WTC11 (cell line): ENCODE measurements around the gene EMC9. TPM values are rescaled to one million over a fixed set of nuclear protein-coding genes. Genes with fewer than 3 reads are reported as not detected.
A peak's percentile ranks its signal among the peaks of the same experiment; 100 is the strongest.

Source experiments
- ATF6 ChIP-seq: sonication (generic); formaldehyde crosslinking; IDR thresholded peaks from 2 replicates; pipeline ENCODE4 v1.8.1; 2023; ENCODE audit warnings: mild to moderate bottlenecking, missing genetic modification reagents
- CTCF ChIP-seq: fragments of 200-600 bp; IDR thresholded peaks from 2 replicates; pipeline ENCODE4 v1.8.0; 2022; ENCODE audit warnings: antibody characterized with exemption
- ELF4 ChIP-seq: sonication (generic); formaldehyde crosslinking; IDR thresholded peaks from 2 replicates; pipeline ENCODE4 v1.8.1; 2022; ENCODE audit warnings: low read depth, mild to moderate bottlenecking, moderate library complexity, missing genetic modification reagents
- FOXJ3 ChIP-seq: sonication (generic); formaldehyde crosslinking; IDR thresholded peaks from 2 replicates; pipeline ENCODE4 v1.9.0; 2021; ENCODE audit warnings: missing genetic modification reagents, mild to moderate bottlenecking, borderline replicate concordance
- GRHL2 ChIP-seq: fragments of 250-450 bp; sonication (Bioruptor Pico); IDR thresholded peaks from 2 replicates; pipeline ENCODE4 v1.8.0; 2022; ENCODE audit warnings: mild to moderate bottlenecking, moderate library complexity; ENCODE audit not compliant: insufficient replicate concordance, severe bottlenecking
- JAZF1 ChIP-seq: fragments of 250-450 bp; sonication (Bioruptor Pico); IDR thresholded peaks from 2 replicates; pipeline ENCODE4 v1.9.0; 2021; ENCODE audit warnings: moderate library complexity, mild to moderate bottlenecking, inconsistent platforms
- JUN ChIP-seq: sonication (generic); formaldehyde crosslinking; IDR thresholded peaks from 2 replicates; pipeline ENCODE4 v1.8.0; 2023; ENCODE audit warnings: mild to moderate bottlenecking, missing genetic modification reagents
- MAX ChIP-seq: sonication (generic); formaldehyde crosslinking; IDR thresholded peaks from 2 replicates; pipeline ENCODE4 v1.8.0; 2022; ENCODE audit warnings: mild to moderate bottlenecking, missing genetic modification reagents
- MXD4 ChIP-seq: fragments of 250-450 bp; sonication (Bioruptor Pico); IDR thresholded peaks from 2 replicates; pipeline ENCODE4 v1.8.0; 2021; ENCODE audit warnings: mild to moderate bottlenecking, moderate library complexity, borderline replicate concordance
- MYBL2 ChIP-seq: sonication (generic); formaldehyde crosslinking; IDR thresholded peaks from 2 replicates; pipeline ENCODE4 v1.8.1; 2023; ENCODE audit warnings: mild to moderate bottlenecking, moderate library complexity, missing genetic modification reagents
- NFE2L1 ChIP-seq: sonication (generic); formaldehyde crosslinking; IDR thresholded peaks from 2 replicates; pipeline ENCODE4 v1.8.1; 2023; ENCODE audit warnings: missing genetic modification reagents
- NR2C2 ChIP-seq: sonication (generic); formaldehyde crosslinking; IDR thresholded peaks from 2 replicates; pipeline ENCODE4 v1.8.0; 2022; ENCODE audit warnings: mild to moderate bottlenecking, missing genetic modification reagents
- RORB ChIP-seq: fragments of 250-450 bp; sonication (Bioruptor Pico); IDR thresholded peaks from 2 replicates; pipeline ENCODE4 v1.9.0; 2021; ENCODE audit warnings: mild to moderate bottlenecking
- TP53 ChIP-seq: sonication (generic); formaldehyde crosslinking; IDR thresholded peaks from 2 replicates; pipeline ENCODE4 v1.8.1; 2023; ENCODE audit warnings: mild to moderate bottlenecking, missing genetic modification reagents
- ZNF423 ChIP-seq: fragments of 250-450 bp; sonication (Bioruptor Pico); IDR thresholded peaks from 2 replicates; pipeline ENCODE4 v2.1.2; 2022; ENCODE audit warnings: mild to moderate bottlenecking, moderate library complexity
- ZNF532 ChIP-seq: fragments of 250-450 bp; sonication (Bioruptor Pico); IDR thresholded peaks from 2 replicates; pipeline ENCODE4 v1.9.0; 2021; ENCODE audit warnings: mild to moderate bottlenecking, borderline replicate concordance
- total RNA-seq: library from RNA; stranded (reverse); gene quantifications from 3 replicates; pipeline ENCODE4 v1.2.3, GENCODE V29; 2021
- TF ChIP-seq, protein P1 (sequence below): fragments of 250-450 bp; sonication (Bioruptor Pico); IDR thresholded peaks from 2 replicates; pipeline ENCODE4 v1.8.0; 2021; ENCODE audit warnings: mild to moderate bottlenecking
- TF ChIP-seq, protein P2 (sequence below): sonication (generic); formaldehyde crosslinking; IDR thresholded peaks from 2 replicates; pipeline ENCODE4 v1.8.0; 2022; ENCODE audit warnings: mild to moderate bottlenecking, missing genetic modification reagents
- TF ChIP-seq, protein P3 (sequence below): fragments of 250-450 bp; sonication (Bioruptor Pico); IDR thresholded peaks from 2 replicates; pipeline ENCODE4 v1.9.0; 2021; ENCODE audit warnings: mild to moderate bottlenecking
- TF ChIP-seq, protein P4 (sequence below): sonication (generic); formaldehyde crosslinking; IDR thresholded peaks from 2 replicates; pipeline ENCODE4 v1.8.0; 2023; ENCODE audit warnings: mild to moderate bottlenecking, missing genetic modification reagents

Gene EMC9
- total RNA-seq, 1 experiment from 2014 or later = 44.4 TPM

DNA sequence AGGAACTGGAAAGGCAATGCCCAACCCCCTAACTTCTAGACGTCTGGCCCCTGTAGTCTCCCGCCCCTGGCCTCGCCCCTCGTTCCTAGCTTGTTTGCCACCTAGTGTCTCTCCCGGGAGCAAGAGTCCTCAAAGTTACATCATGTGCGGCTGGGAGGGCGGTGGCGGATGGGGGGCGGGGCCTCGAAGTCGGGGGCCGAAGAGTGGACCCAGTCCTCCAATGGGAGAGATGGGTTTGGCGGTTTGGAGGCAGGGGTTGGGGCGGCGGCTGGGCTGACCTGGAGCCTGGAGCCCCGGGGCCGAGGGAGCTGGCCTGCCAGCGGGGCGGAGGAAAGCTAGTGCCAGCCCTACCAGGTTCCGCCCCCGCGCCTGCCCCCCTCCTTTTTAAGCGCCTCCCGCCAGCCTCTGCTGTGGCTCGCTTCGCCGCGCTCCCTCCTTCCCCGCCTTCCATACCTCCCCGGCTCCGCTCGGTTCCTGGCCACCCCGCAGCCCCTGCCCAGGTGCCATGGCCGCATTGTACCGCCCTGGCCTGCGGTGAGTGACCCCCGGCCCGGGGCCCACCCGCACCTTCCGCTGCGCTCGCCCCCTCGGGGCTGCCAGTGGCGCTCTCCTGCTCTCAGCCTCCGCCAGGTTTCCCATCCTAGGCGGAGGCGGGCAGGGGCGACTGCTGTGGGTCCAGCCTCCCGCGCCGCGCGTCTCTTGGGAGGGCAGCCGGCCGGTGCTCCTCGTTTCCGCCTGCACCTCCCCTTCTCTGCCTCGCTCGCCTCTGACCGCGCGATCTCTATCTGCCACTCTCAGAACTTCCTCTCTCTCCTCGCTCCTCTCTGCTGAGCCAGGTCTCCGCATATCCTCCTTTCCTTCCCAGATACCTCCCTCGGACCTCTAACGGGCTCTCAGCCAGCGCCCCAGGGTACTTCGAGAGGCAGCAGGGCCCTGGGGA, 47.2 kb downstream of the EMC9 start, which contains the start of gene PCK2 (continued):
- TF ChIP-seq, protein P1, sequence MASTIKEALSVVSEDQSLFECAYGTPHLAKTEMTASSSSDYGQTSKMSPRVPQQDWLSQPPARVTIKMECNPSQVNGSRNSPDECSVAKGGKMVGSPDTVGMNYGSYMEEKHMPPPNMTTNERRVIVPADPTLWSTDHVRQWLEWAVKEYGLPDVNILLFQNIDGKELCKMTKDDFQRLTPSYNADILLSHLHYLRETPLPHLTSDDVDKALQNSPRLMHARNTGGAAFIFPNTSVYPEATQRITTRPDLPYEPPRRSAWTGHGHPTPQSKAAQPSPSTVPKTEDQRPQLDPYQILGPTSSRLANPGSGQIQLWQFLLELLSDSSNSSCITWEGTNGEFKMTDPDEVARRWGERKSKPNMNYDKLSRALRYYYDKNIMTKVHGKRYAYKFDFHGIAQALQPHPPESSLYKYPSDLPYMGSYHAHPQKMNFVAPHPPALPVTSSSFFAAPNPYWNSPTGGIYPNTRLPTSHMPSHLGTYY (CRISPR knock-in tag) = no peak
- TF ChIP-seq ATF6 (CRISPR knock-in tag) = no peak
- TF ChIP-seq, protein P2, sequence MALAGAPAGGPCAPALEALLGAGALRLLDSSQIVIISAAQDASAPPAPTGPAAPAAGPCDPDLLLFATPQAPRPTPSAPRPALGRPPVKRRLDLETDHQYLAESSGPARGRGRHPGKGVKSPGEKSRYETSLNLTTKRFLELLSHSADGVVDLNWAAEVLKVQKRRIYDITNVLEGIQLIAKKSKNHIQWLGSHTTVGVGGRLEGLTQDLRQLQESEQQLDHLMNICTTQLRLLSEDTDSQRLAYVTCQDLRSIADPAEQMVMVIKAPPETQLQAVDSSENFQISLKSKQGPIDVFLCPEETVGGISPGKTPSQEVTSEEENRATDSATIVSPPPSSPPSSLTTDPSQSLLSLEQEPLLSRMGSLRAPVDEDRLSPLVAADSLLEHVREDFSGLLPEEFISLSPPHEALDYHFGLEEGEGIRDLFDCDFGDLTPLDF (CRISPR knock-in tag) = peak; percentile 65; the same call in 1 of the 2 replicates
- TF ChIP-seq, protein P3, sequence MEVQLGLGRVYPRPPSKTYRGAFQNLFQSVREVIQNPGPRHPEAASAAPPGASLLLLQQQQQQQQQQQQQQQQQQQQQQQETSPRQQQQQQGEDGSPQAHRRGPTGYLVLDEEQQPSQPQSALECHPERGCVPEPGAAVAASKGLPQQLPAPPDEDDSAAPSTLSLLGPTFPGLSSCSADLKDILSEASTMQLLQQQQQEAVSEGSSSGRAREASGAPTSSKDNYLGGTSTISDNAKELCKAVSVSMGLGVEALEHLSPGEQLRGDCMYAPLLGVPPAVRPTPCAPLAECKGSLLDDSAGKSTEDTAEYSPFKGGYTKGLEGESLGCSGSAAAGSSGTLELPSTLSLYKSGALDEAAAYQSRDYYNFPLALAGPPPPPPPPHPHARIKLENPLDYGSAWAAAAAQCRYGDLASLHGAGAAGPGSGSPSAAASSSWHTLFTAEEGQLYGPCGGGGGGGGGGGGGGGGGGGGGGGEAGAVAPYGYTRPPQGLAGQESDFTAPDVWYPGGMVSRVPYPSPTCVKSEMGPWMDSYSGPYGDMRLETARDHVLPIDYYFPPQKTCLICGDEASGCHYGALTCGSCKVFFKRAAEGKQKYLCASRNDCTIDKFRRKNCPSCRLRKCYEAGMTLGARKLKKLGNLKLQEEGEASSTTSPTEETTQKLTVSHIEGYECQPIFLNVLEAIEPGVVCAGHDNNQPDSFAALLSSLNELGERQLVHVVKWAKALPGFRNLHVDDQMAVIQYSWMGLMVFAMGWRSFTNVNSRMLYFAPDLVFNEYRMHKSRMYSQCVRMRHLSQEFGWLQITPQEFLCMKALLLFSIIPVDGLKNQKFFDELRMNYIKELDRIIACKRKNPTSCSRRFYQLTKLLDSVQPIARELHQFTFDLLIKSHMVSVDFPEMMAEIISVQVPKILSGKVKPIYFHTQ = no peak
- no peak for TF ChIP-seq RORB
- TF ChIP-seq NFE2L1 = no peak; the same call in 1 of the 2 replicates
- TF ChIP-seq MXD4 (CRISPR knock-in tag) = no peak
- 0 out of 2 replicates have a peak, but pooled peaks have one; percentile 56 for TF ChIP-seq ZNF532 (CRISPR knock-in tag)
- TF ChIP-seq CTCF = no peak
- TF ChIP-seq JAZF1 (CRISPR knock-in tag) = no peak
- no peak for TF ChIP-seq GRHL2 (CRISPR knock-in tag)
- no peak for TF ChIP-seq MYBL2
- no peak for TF ChIP-seq JUN (CRISPR knock-in tag)
- no peak for TF ChIP-seq NR2C2
- TF ChIP-seq, protein P4, sequence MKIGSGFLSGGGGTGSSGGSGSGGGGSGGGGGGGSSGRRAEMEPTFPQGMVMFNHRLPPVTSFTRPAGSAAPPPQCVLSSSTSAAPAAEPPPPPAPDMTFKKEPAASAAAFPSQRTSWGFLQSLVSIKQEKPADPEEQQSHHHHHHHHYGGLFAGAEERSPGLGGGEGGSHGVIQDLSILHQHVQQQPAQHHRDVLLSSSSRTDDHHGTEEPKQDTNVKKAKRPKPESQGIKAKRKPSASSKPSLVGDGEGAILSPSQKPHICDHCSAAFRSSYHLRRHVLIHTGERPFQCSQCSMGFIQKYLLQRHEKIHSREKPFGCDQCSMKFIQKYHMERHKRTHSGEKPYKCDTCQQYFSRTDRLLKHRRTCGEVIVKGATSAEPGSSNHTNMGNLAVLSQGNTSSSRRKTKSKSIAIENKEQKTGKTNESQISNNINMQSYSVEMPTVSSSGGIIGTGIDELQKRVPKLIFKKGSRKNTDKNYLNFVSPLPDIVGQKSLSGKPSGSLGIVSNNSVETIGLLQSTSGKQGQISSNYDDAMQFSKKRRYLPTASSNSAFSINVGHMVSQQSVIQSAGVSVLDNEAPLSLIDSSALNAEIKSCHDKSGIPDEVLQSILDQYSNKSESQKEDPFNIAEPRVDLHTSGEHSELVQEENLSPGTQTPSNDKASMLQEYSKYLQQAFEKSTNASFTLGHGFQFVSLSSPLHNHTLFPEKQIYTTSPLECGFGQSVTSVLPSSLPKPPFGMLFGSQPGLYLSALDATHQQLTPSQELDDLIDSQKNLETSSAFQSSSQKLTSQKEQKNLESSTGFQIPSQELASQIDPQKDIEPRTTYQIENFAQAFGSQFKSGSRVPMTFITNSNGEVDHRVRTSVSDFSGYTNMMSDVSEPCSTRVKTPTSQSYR (CRISPR knock-in tag) = peak; percentile 43; the same call in 1 of the 2 replicates
- TF ChIP-seq TP53 (CRISPR knock-in tag) = peak; percentile 65; the same call in 1 of the 2 replicates
- no peak for TF ChIP-seq FOXJ3
- TF ChIP-seq MAX (CRISPR knock-in tag) = peak; percentile 68
- 0 out of 2 replicates have a peak, but pooled peaks have one; percentile 45 for TF ChIP-seq ELF4 (CRISPR knock-in tag)
- no peak for TF ChIP-seq ZNF423 (CRISPR knock-in tag)
